SH-SY5Y (cell line): Measurements from ENCODE around the gene GALNT11.

Experiments
- GATA2 ChIP-seq: IDR thresholded peaks from 2 replicates; pipeline ENCODE4 v1.6.1; 2011; ENCODE audit warnings: mild to moderate bottlenecking, low read depth, low read length
- GATA3 ChIP-seq: IDR thresholded peaks from 2 replicates; pipeline ENCODE4 v1.6.1; 2011; ENCODE audit warnings: low read depth, mild to moderate bottlenecking, low read length, moderate library complexity

DNA sequence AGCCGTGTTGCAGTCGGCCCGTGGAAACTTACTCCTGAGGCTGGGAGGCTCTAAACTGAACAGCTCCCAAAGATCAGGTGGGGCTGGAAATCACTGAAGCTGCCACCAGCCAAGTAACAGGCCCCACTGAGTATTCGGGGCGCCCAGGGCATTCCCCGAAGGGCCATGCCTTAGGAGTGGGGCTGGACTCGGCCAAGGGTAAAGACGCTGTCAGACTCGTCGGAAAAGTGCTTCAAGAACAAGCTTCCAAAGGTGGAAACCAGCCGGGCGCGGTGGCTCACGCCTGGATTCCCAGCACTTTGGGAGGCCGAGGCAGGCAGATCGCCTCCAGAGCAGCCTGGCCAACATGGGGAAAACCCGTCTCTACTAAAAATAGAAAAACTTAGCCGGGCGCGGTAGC is 102.8 kb downstream of the GALNT11 start:
- TF ChIP-seq GATA2 (no peak), GATA3 (no peak)
